Measurements from ENCODE around the gene CNTNAP2. TPM values are rescaled to one million over a fixed set of nuclear protein-coding genes. Genes with fewer than 3 reads are reported as not detected.

Gene CNTNAP2
- total and polyA plus RNA-seq, 2 of the 4 experiments (the other 2 are of a cell fraction) = not detected

- no peaks in the 10 kb centered on the region for H4K20me1 ChIP-seq (ENCODE audit: insufficient read depth, low read length)
- DNase-seq (no peak), ATAC-seq (ENCODE audit: low read depth) (no peak)
- TF ChIP-seq NFE2L2 (IDR thresholded peaks at IDR 0.05; ENCODE audit: low read depth, low read length) (no peak), BHLHE40 (IDR thresholded peaks at IDR 0.05; ENCODE audit: low read depth, low read length) (no peak), ELK1 (IDR thresholded peaks at IDR 0.05; ENCODE audit: borderline replicate concordance, low read depth, low read length) (no peak), MAZ (IDR thresholded peaks at IDR 0.05; ENCODE audit: borderline replicate concordance, low read depth, low read length) (no peak), FOS (IDR thresholded peaks at IDR 0.05; ENCODE audit: low read depth, low read length) (no peak), RCOR1 (IDR thresholded peaks at IDR 0.05; ENCODE audit: insufficient replicate concordance, low read length) (no peak), MAFK (IDR thresholded peaks at IDR 0.05; ENCODE audit: low read depth, low read length) (no peak)
- no peak overlapping the region for H3K56ac ChIP-seq (ENCODE audit: extremely low read depth, insufficient read depth, low read length)
- H3K4me2 ChIP-seq (ENCODE audit: low read depth, low read length) = no peak overlapping the region
- H4K91ac ChIP-seq (ENCODE audit: insufficient read depth, low read depth, low read length) = no peak overlapping the region
- no peak overlapping the region for H3K14ac ChIP-seq (replicated peaks; ENCODE audit: low read depth, low read length)
- H3K9me1 ChIP-seq (ENCODE audit: insufficient read depth, low read length) = no peaks in the 10 kb centered on the region
- intact Hi-C loops (cut with micrococcal nuclease) (no loop called here), in situ Hi-C loops (cut with MboI; ENCODE audit: low sequenced_read_pairs) (no loop called here), dilution Hi-C loops (cut with HindIII; ENCODE audit: low sequenced_read_pairs, unreplicated experiment) (no loop called here)
- H2AFZ ChIP-seq (replicated peaks; ENCODE audit: low read length, poor library complexity) = no peak overlapping the region
- no peak overlapping the region for H2BK15ac ChIP-seq (ENCODE audit: low read depth, low read length)
- H3K27me3 ChIP-seq (ENCODE audit: control insufficient read depth, insufficient read depth, low read length) = no peaks in the 10 kb centered on the region
- no peaks in the 10 kb centered on the region for H3K9me3 ChIP-seq (ENCODE audit: control insufficient read depth, insufficient read depth, low read length)
- H2AK5ac ChIP-seq (ENCODE audit: low read depth, low read length) = no peak overlapping the region
- no peak overlapping the region for H3K9ac ChIP-seq (ENCODE audit: low read depth, low read length)
- CTCF ChIA-PET = no interaction called here
- POLR2A ChIA-PET (ENCODE audit: unreplicated experiment) = no interaction called here
- no peak overlapping the region for H3K27ac ChIP-seq (ENCODE audit: insufficient read depth, low read length)
- H4K8ac ChIP-seq (ENCODE audit: low read depth in 2 of 2, low read length in 2 of 2) = no peak overlapping the region
- H3K4me1 ChIP-seq (ENCODE audit: control insufficient read depth, insufficient read depth, low read length) = no peaks in the 10 kb centered on the region
- H3K4ac ChIP-seq (ENCODE audit: low read depth, low read length) = no peak overlapping the region
- no peak overlapping the region for H2BK120ac ChIP-seq (ENCODE audit: low read depth, low read length)
- no peak overlapping the region for H2BK20ac ChIP-seq (ENCODE audit: low read depth, low read length)
- H3K79me1 ChIP-seq (ENCODE audit: low read depth in 1 of 2, low read length in 2 of 2) = no peaks in the 10 kb centered on the region
- no CpG with 5 or more reads among the region's 5 CpGs for WGBS, 2 experiments (ENCODE audit: extremely low coverage in 2 of 2, insufficient read length in 1 of 2)
- no peak overlapping the region for H4K5ac ChIP-seq (ENCODE audit: low read depth, low read length)
- no peak overlapping the region for H3K23ac ChIP-seq (ENCODE audit: low read depth, low read length)
- no peak overlapping the region for H2AK9ac ChIP-seq (replicated peaks; ENCODE audit: low read depth, low read length, poor library complexity)
- no peak overlapping the region for H3K18ac ChIP-seq (ENCODE audit: low read depth, low read length)
- no TSS peak for BruUV-seq (replicated peaks)
- H3K36me3 ChIP-seq (ENCODE audit: control insufficient read depth, insufficient read depth, low read length) = no peaks in the 10 kb centered on the region
- H2BK5ac ChIP-seq (ENCODE audit: low read depth, low read length, poor library complexity, severe bottlenecking) = no peak overlapping the region
- H3K4me3 ChIP-seq (ENCODE audit: insufficient read depth, low read depth, low read length) = no peak overlapping the region
Observed at GRCh38 chr7:147607157-147607800, 1490.7 kb downstream of the CNTNAP2 start.
